H1 (cell line): ENCODE results near the gene KIZ. TPM values are rescaled to one million over a fixed set of nuclear protein-coding genes. Genes with fewer than 3 reads are reported as not detected.

Experiments used
- CTCF ChIA-PET: fragments of 300-600 bp; sonication (Branson Sonifier 250); formaldehyde crosslinking; loops from one replicate; lab custom pipeline; 2021; ENCODE audit not compliant: partially characterized antibody; lab: Charles Lee
- POLR2A ChIA-PET: fragments of 300-600 bp; sonication (Branson Sonifier 250); formaldehyde crosslinking; loops from one replicate; lab custom pipeline; 2021; ENCODE audit warnings: inconsistent platforms; ENCODE audit not compliant: partially characterized antibody; lab: Charles Lee
- DNase-seq, 2 experiments: peaks; one replicate each; pipeline versions ENCODE4 v3.0.0 to v3.0.0-alpha.2; 2010 to 2022; ENCODE audit warnings: low spot score in 2 of 2, low read depth in 1 of 2, mixed read lengths in 1 of 2
- FAIRE-seq: peaks from 2 replicates; lab custom pipeline; 2011; peaks lifted over from hg19 to GRCh38; lab: Jason Lieb, UNC
- H2AFZ ChIP-seq: 2 replicates; pipeline ENCODE4 v1.8.1; 2012; ENCODE audit warnings: low read length, inconsistent platforms
- H2AK5ac ChIP-seq: 2 replicates; pipeline ENCODE4 v1.6.1; 2013; ENCODE audit warnings: low read depth, low read length
- H2BK120ac ChIP-seq: replicated peaks from 2 replicates; pipeline ENCODE3; 2013; ENCODE audit warnings: low read depth, low read length, inconsistent platforms
- H2BK12ac ChIP-seq: 2 replicates; pipeline ENCODE4 v1.6.1; 2013; ENCODE audit warnings: low read depth, low read length
- H2BK15ac ChIP-seq: 2 replicates; pipeline ENCODE4 v1.6.1; 2013; ENCODE audit warnings: low read length
- H2BK20ac ChIP-seq: 2 replicates; pipeline ENCODE4 v1.6.1; 2013; ENCODE audit warnings: low read length
- H2BK5ac ChIP-seq: 2 replicates; pipeline ENCODE4 v1.6.1; 2013; ENCODE audit warnings: low read depth, low read length
- H3K14ac ChIP-seq: 2 replicates; pipeline ENCODE4 v1.6.1; 2013; ENCODE audit warnings: inconsistent platforms; ENCODE audit not compliant: insufficient read length
- H3K18ac ChIP-seq: 2 replicates; pipeline ENCODE4 v1.6.1; 2013; ENCODE audit warnings: low read length; ENCODE audit errors: extremely low read depth
- H3K23ac ChIP-seq: 2 replicates; pipeline ENCODE4 v1.6.1; 2013; ENCODE audit warnings: inconsistent platforms; ENCODE audit not compliant: insufficient read length
- H3K23me2 ChIP-seq: 2 replicates; pipeline ENCODE4 v1.6.1; 2013; ENCODE audit warnings: low read depth, low read length
- H3K27ac ChIP-seq: 2 replicates; pipeline ENCODE4 v1.6.1; 2011; ENCODE audit warnings: low read depth, low read length, inconsistent platforms
- H3K27me3 ChIP-seq, 4 experiments: replicated peaks in 1 of 4; 1 replicate in 1 of 4; 2 replicates in 3 of 4; pipeline versions ENCODE4 v1.6.1 to v1.8.1; 2011 to 2013; ENCODE audit warnings: low read length in 3 of 4, mild to moderate bottlenecking in 3 of 4, inconsistent platforms in 2 of 4, mixed read lengths in 2 of 4, moderate library complexity in 1 of 4; ENCODE audit not compliant: control insufficient read depth in 3 of 4, insufficient read depth in 3 of 4; ENCODE audit errors: extremely low read depth in 1 of 4
- H3K36me3 ChIP-seq, 4 experiments: 2 replicates each; pipeline versions ENCODE4 v1.6.1 to v1.8.1; 2011 to 2013; ENCODE audit warnings: mild to moderate bottlenecking in 4 of 4, low read length in 3 of 4, moderate library complexity in 2 of 4, control low read depth in 1 of 4, inconsistent platforms in 1 of 4; ENCODE audit not compliant: insufficient read depth in 4 of 4, control insufficient read depth in 2 of 4
- H3K4ac ChIP-seq: replicated peaks from 2 replicates; pipeline ENCODE3; 2013; ENCODE audit warnings: low read length, low read depth, mixed read lengths, inconsistent platforms; ENCODE audit not compliant: insufficient read length
- H3K4me1 ChIP-seq, 4 experiments: replicated peaks in 1 of 4; 1 replicate in 1 of 4; 2 replicates in 3 of 4; pipeline versions ENCODE4 v1.6.1 to v1.8.1; 2011 to 2013; ENCODE audit warnings: low read length in 3 of 4, inconsistent platforms in 2 of 4, mixed read lengths in 1 of 4; ENCODE audit not compliant: insufficient read depth in 4 of 4, control insufficient read depth in 3 of 4
- H3K4me2 ChIP-seq, 2 experiments: 2 replicates each; pipeline versions ENCODE4 v1.6.1 to v1.8.1; 2011 to 2013; ENCODE audit warnings: low read depth in 2 of 2, low read length in 2 of 2, control low read depth in 1 of 2, inconsistent platforms in 1 of 2, mild to moderate bottlenecking in 1 of 2; ENCODE audit not compliant: insufficient read depth in 1 of 2
- H3K4me3 ChIP-seq, 4 experiments: fragments of 200-600, 300-600 bp in 1 of 4; sonication (generic), shearing (Covaris generic), sonication (Bioruptor Twin) in 1 of 4; 2 replicates each; pipeline versions ENCODE4 v1.5.1 to v1.8.1; 2011 to 2016; ENCODE audit warnings: low read length in 4 of 4, low read depth in 3 of 4, control low read depth in 2 of 4, inconsistent platforms in 2 of 4, mild to moderate bottlenecking in 2 of 4, mixed read lengths in 1 of 4, moderate library complexity in 1 of 4; ENCODE audit not compliant: insufficient read depth in 2 of 4; ENCODE audit errors: extremely low read depth in 1 of 4
- H3K56ac ChIP-seq: replicated peaks from 2 replicates; pipeline ENCODE3; 2013; ENCODE audit warnings: low read depth, mild to moderate bottlenecking, mixed read lengths, low read length, inconsistent platforms; ENCODE audit not compliant: insufficient read length
- H3K79me1 ChIP-seq: 2 replicates; pipeline ENCODE4 v1.6.1; 2013; ENCODE audit warnings: low read depth, low read length, control low read depth
- H3K79me2 ChIP-seq, 2 experiments: 2 replicates each; pipeline versions ENCODE4 v1.6.1 to v1.8.1; 2012 to 2013; ENCODE audit warnings: low read length in 2 of 2, mild to moderate bottlenecking in 2 of 2, inconsistent platforms in 1 of 2; ENCODE audit not compliant: insufficient read depth in 2 of 2, control insufficient read depth in 1 of 2
- H3K9ac ChIP-seq, 4 experiments: replicated peaks in 1 of 4; 1 replicate in 1 of 4; 2 replicates in 3 of 4; pipeline versions ENCODE4 v1.6.1 to v1.8.1; 2011 to 2013; ENCODE audit warnings: low read depth in 3 of 4, low read length in 3 of 4, control low read depth in 2 of 4, mild to moderate bottlenecking in 2 of 4, moderate library complexity in 2 of 4, inconsistent platforms in 1 of 4; ENCODE audit errors: extremely low read depth in 1 of 4
- H3K9me3 ChIP-seq, 2 experiments: 2 replicates each; pipeline versions ENCODE4 v1.6.1 to v1.8.1; 2012 to 2013; ENCODE audit warnings: mild to moderate bottlenecking in 2 of 2, moderate library complexity in 2 of 2, control low read depth in 1 of 2, inconsistent platforms in 1 of 2, low read depth in 1 of 2, low read length in 1 of 2, mixed read lengths in 1 of 2; ENCODE audit not compliant: insufficient read depth in 2 of 2
- H4K20me1 ChIP-seq, 2 experiments: replicated peaks in 1 of 2; 2 replicates each; pipeline versions ENCODE3 to v1.8.1; 2011 to 2013; ENCODE audit warnings: inconsistent platforms in 2 of 2, low read length in 2 of 2, mild to moderate bottlenecking in 1 of 2; ENCODE audit not compliant: insufficient read depth in 2 of 2, control insufficient read depth in 1 of 2
- H4K5ac ChIP-seq: 2 replicates; pipeline ENCODE4 v1.6.1; 2013; ENCODE audit warnings: low read length, low read depth, mixed read lengths, inconsistent platforms; ENCODE audit not compliant: insufficient read length
- H4K8ac ChIP-seq: 2 replicates; pipeline ENCODE4 v1.8.0; 2013; ENCODE audit warnings: mild to moderate bottlenecking, moderate library complexity, low read length, inconsistent platforms; ENCODE audit not compliant: insufficient read depth; ENCODE audit errors: extremely low read depth
- H4K91ac ChIP-seq: replicated peaks from 2 replicates; pipeline ENCODE3; 2013; ENCODE audit warnings: low read length, mixed read lengths, inconsistent platforms; ENCODE audit not compliant: insufficient read length
- BRCA1 ChIP-seq: IDR thresholded peaks from 2 replicates; pipeline ENCODE4 v1.6.1; 2012; ENCODE audit warnings: low read depth, low read length, improper control_type of control experiment
- CBX8 ChIP-seq: fragments of 300-800, 300-1000 bp; sonication (generic); IDR thresholded peaks from 2 replicates; pipeline ENCODE4 v1.7.1; 2016; ENCODE audit warnings: low read depth, low read length, borderline replicate concordance
- GABPA ChIP-seq: IDR thresholded peaks from 2 replicates; pipeline ENCODE4 v1.6.1; 2011; ENCODE audit warnings: mild to moderate bottlenecking, low read length, moderate library complexity, borderline replicate concordance; ENCODE audit not compliant: insufficient read depth
- KDM1A ChIP-seq: fragments of 200-600, 300-600 bp; sonication (generic); IDR thresholded peaks from 2 replicates; pipeline ENCODE4 v1.7.1; 2016; ENCODE audit warnings: mild to moderate bottlenecking, low read length, borderline replicate concordance
- TCF12 ChIP-seq: IDR thresholded peaks from 2 replicates; pipeline ENCODE4 v1.6.1; 2011; ENCODE audit warnings: low read depth, mild to moderate bottlenecking, low read length
- USF2 ChIP-seq: IDR thresholded peaks from 2 replicates; pipeline ENCODE4 v1.6.1; 2011; ENCODE audit warnings: low read length, improper control_type of control experiment
- WGBS, 2 experiments: shearing (Covaris generic) in 1 of 2; methylation state at CpG; one replicate each; pipeline versions ENCODE4 v1.1.6 to v1.1.7; 2013 to 2015; ENCODE audit warnings: low lambda C conversion rate in 2 of 2, mixed read lengths in 2 of 2, inconsistent platforms in 1 of 2, low coverage in 1 of 2, missing lambda C conversion rate in 1 of 2; ENCODE audit not compliant: insufficient replicate concordance in 2 of 2, insufficient coverage in 1 of 2, insufficient read length in 1 of 2; ENCODE audit errors: extremely low coverage in 1 of 2, missing lambda C conversion rate in 1 of 2; 5-methylcytosine and 5-hydroxymethylcytosine counted together
- polyA plus RNA-seq, 7 experiments: library from polyadenylated mRNA; depleted of rRNA in 3 of 7; stranded (reverse) in 5 of 7; unstranded in 2 of 7; fragments of >200 nt in 5 of 7; fragments of 200-250 nt in 2 of 7; gene quantifications; 1 replicate in 5 of 7; 2 replicates in 1 of 7; 4 replicates in 1 of 7; pipeline versions ENCODE4 v1.2.1 to v1.2.3, GENCODE V29; 2011 to 2013; ENCODE audit warnings: missing spikeins in 2 of 7, mixed read lengths in 2 of 7
- total RNA-seq: library from RNA; stranded (reverse); fragmentation: NEBNext Ultra II Directional; extraction: Animal tissue kit (Norgen Biotek cat#: 25700); gene quantifications from 2 replicates; pipeline ENCODE4 v1.2.1, GENCODE V29; 2021
- TF ChIP-seq, protein P1 (sequence below), 3 experiments: IDR thresholded peaks; 1 replicate in 2 of 3; 2 replicates in 1 of 3; pipeline versions ENCODE4 v1.5.1 to v1.6.1; 2011; ENCODE audit warnings: low read length in 3 of 3, mild to moderate bottlenecking in 3 of 3, inconsistent platforms in 2 of 3, low read depth in 1 of 3, moderate library complexity in 1 of 3; ENCODE audit not compliant: insufficient read depth in 1 of 3; ENCODE audit errors: control extremely low read depth in 1 of 3

Gene KIZ
- total and polyA plus RNA-seq, 2 of the 8 experiments (the other 6 are each of a cell fraction or from before 2014, with no cell fraction given) = 13.0 to 51.7 TPM

- Histone ChIP-seq H3K79me1 (no peaks in the 10 kb centered on the region), H4K5ac (no peak overlapping the region), H2BK15ac (no peak overlapping the region), H3K56ac (no peak overlapping the region), H3K79me2 (no peaks in the 10 kb centered on the region), H2BK12ac (no peak overlapping the region), H3K4ac (no peak overlapping the region), H4K20me1 (no peaks in the 10 kb centered on the region), H2AK5ac (no peak overlapping the region), H3K23ac (no peak overlapping the region), H2BK5ac (no peak overlapping the region), H3K4me1 (peaks cover 0 to 5% (median 2%) of the 10 kb centered on the region in 4 experiments; a peak in 4 of 7 replicates), H4K91ac (no peak overlapping the region), H3K9me3 (no peaks in the 10 kb centered on the region), H4K8ac (no peak overlapping the region), H3K4me2 (no peak overlapping the region), H3K18ac (no peak overlapping the region), H3K27me3 (no peaks in the 10 kb centered on the region), H3K27ac (no peak overlapping the region), H3K14ac (no peak overlapping the region), H2AFZ (no peak overlapping the region), H3K36me3 (peaks cover 0 to 16% (median 8%) of the 10 kb centered on the region in 4 experiments; a peak in 4 of 8 replicates), H2BK120ac (no peak overlapping the region), H3K4me3 (no peak overlapping the region), H3K23me2 (no peaks in the 10 kb centered on the region), H2BK20ac (no peak overlapping the region), H3K9ac (no peak overlapping the region)
- ChIA-PET CTCF (interaction anchor here (0.7 to 1.9 kb wide), 3 partner anchors 10 to 14 kb away, joined by 3 to 13 read pairs (median 4); no protein-coding TSS in a partner anchor), POLR2A (interaction anchor here (0.7 to 2.7 kb wide), 3 partner anchors 8 to 35 kb away, joined by 3 to 8 read pairs (median 4); no protein-coding TSS in a partner anchor)
- no peak for DNase-seq
- WGBS, 2 experiments = 85% methylated on average over 6 of the region's 6 CpGs; no CpG with 5 or more reads in 1 of the 2 experiments
- peak; percentile 52 for FAIRE-seq
- TF ChIP-seq, protein P1, sequence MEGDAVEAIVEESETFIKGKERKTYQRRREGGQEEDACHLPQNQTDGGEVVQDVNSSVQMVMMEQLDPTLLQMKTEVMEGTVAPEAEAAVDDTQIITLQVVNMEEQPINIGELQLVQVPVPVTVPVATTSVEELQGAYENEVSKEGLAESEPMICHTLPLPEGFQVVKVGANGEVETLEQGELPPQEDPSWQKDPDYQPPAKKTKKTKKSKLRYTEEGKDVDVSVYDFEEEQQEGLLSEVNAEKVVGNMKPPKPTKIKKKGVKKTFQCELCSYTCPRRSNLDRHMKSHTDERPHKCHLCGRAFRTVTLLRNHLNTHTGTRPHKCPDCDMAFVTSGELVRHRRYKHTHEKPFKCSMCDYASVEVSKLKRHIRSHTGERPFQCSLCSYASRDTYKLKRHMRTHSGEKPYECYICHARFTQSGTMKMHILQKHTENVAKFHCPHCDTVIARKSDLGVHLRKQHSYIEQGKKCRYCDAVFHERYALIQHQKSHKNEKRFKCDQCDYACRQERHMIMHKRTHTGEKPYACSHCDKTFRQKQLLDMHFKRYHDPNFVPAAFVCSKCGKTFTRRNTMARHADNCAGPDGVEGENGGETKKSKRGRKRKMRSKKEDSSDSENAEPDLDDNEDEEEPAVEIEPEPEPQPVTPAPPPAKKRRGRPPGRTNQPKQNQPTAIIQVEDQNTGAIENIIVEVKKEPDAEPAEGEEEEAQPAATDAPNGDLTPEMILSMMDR (IDR thresholded peaks at IDR 0.05; ENCODE audit: control extremely low read depth in 1 of 3, insufficient read depth in 1 of 3, low read depth in 1 of 3, low read length in 3 of 3) = no peak
- TF ChIP-seq GABPA = no peak
- no peak for TF ChIP-seq USF2
- TF ChIP-seq CBX8 = no peak
- no peak for TF ChIP-seq BRCA1
- no peak for TF ChIP-seq TCF12
- no peak for TF ChIP-seq KDM1A
Observed at GRCh38 chr20:21225215-21225947, 99.5 kb downstream of the KIZ start.
